Smooth muscle cell of the brain vasculature (primary cell): ENCODE measurements around the gene LHX6.

Source experiments
- DNase-seq: peaks from one replicate; pipeline ENCODE4 v3.0.0-alpha.2; 2012; ENCODE audit warnings: low read depth, low spot score

Gene LHX6

GRCh38 chr9:122192261-122192875 lies 36.4 kb downstream of the LHX6 start:
- no peak for DNase-seq

DNA sequence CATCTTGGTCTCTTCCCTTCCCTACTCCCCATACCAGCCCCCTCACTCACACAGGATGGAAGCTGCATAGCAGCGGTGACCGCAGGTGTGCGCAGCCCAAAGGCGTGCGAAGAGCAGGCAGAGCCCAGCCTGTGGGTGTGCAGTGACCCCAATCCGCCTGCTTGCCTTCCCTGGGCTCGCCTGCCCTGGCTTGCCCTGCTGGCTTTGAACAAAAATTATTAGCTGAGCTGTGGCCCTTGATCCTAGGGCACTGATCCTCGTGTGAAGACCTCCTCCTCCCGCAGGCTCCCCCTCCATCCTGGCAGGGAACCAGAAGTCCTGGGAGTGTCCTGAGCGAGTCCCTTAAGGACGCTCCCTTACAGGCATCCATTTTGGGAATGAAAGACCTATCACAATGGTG lies 37.2 kb downstream of the LHX6 start:
- DNase-seq, result no peak

DNA sequence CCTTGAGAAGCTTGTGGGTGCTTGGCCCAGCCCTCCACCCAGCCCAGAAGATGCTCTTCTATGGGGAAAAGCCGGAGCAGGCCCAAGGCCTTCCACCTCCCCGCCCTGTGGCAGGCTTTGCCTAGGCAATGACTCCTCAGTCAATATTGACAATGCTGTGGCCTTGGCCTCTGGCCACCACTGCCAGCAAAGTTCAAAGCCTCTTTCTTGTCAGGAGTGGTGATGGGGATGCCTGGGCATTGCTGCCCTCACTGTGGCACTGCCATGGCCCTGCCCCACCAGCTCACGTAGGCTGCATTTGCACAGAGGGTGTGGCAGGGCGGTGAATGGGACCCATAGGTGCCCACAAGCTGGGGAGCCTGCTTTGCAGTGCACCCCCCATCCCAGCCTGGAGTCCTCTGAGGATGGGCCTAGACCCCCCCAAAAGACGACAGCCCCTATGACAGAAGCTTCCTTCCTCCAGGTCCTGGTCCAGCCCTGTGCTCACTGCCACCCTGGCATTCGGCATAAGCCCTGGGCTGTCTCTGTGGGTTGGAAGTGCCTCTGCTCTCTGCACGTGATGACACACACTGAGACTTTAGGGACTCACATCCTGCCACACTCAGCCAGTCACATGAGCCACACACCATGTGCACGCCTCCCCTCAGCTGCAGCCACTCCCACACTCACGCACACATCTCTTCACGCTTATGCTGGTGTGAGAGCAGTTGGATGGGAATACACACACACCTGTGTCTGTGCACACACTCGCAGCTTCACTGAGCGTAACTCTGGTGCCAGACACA lies 38.0 kb downstream of the LHX6 start:
- no peak for DNase-seq

DNA sequence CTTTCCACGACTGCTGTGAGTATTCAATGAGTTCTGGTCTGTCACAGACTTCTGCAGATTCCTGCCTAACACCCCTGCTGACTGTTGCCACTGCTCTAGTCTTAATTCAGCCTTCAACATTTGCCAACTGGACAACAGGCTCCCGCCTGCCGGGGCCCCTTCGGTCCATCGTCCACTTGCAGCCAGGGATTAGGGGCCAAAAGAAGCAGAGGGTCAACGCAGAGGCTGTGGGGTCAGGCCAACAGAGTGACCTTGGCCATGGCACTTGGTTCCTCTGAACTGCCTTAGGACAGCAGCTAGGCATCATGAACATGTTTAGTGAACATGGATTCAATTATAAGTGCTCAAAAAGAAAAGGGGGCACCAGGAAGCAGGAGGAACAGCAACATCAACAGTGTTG lies 40.4 kb downstream of the LHX6 start:
- no peak for DNase-seq

DNA sequence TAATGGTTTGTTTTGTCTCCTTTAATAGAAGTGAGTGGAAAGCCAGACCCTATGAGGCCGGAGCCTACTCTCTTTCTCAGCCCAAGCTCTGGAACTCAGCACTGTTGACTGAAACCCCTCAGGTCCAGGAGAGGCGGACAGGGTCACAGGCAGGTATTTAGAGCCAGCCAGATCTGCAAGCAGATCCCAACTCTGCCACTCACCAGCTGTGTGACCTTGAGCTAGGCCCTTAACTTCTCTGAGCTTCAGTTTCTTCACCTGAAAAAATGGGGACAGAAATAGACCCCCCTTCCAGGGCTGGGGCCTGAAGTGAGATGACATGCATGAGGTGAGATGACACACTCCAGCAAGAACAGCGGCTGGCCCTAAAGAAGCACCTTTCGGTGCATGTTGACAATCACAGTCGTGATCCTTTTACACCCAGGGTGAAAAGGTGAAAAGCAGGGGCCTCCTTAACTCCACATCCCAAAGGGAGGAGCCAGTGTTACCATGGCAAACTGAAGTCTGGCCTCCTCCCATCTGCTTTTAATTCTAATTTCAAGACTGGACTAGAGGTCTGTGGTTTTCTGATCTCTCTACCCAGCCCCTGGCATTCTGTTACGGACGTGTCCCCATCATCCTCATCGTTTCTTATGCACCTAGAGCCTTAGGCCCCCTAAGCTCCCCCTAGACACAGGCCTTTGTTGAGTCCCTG lies 41.8 kb downstream of the LHX6 start:
- no peak for DNase-seq

DNA sequence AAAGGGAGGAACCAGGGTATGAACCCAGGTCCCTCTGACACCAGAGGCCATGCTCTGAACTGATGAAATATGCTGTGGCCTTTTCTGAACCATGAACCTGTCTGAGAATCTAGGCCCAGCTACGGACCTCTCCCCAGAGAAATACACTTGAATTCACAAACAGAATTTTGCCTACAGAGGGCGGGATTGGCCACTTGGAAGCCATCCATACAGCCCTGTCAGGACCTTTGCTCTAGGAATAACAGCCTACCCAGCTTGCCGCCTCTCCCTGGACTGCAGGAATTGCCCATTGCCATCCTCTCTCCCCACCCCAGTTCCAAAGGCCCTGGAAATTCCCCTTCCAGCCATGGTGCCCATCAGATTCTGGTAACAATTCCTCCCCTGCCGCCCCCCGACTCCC lies 42.5 kb downstream of the LHX6 start:
- no peak for DNase-seq

- DNase-seq, result no peak
These were observed 44.2 kb downstream of the LHX6 start for GRCh38 chr9:122184551-122184950.

GRCh38 chr9:122183501-122183900 lies 45.3 kb downstream of the LHX6 start:
- no peak for DNase-seq

GRCh38 chr9:122180633-122181032 lies 48.1 kb downstream of the LHX6 start:
- DNase-seq, result peak; percentile 35

DNA sequence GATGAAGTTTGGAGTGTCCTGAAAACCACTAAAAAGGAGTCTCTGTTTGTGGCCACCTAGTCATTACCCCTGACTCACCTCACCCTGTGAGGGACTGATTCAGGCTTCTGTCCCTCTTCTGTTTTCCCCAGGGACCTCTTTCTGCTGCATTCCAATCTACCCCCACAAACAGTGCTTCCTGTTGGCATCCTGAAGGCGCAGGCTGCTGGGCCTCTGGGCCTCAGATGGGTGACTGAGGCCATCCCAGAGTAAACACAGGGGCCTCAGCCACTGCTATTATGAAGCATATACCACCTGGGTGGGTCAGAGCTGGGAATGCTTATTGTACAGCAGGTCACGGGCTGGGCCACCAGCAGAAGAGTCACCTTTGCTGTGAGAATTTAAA lies 49.1 kb downstream of the LHX6 start:
- DNase-seq, result no peak

GRCh38 chr9:122179054-122179689 lies 49.6 kb downstream of the LHX6 start:
- no peak for DNase-seq

- DNase-seq, result no peak
These were observed 51.8 kb downstream of the LHX6 start for GRCh38 chr9:122176916-122177315.

GRCh38 chr9:122173670-122174069 lies 55.1 kb downstream of the LHX6 start:
- DNase-seq, result no peak

DNA sequence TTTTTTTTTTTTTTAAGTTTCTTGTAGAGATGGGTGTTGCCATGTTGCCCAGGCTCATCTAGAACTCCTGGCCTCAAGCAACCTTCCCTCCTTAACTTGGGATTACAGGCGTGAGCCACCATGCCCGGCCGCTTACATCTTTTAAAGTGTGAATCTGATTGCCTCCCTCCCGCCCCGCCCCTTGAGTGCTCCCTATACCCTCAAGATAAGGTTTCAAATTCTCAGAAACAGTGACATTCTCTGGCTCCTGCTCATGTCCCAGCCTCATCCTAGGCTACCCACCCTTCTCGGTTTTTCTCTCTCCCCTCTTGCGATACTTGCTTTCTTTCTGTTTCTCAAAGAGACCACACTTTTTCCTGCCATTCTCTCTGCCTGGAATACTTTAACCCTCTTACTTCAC lies 56.6 kb downstream of the LHX6 start:
- DNase-seq, result no peak

- no peak for DNase-seq
These were observed 60.4 kb downstream of the LHX6 start for GRCh38 chr9:122168356-122168755.

DNA sequence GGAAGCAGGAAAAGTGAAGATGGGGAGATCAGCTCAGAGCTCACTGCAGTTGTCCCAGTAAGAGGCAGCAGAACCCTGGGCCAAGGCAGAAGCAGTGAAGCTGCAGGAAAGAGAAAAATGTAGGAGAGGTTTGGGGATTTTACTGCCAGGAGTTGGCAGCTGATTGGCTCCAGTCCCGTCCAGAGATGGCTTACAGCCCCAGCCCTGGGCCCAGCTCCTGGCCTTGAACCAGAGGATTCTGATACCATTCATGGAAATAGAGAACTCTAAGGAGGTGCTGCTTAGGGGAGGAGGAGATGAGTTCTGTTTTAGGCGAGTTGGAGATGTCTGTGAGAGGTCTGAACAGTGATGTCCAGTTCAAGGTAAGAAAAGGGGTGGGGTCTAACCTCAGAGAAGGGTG lies 64.5 kb downstream of the LHX6 start:
- DNase-seq, result no peak

DNA sequence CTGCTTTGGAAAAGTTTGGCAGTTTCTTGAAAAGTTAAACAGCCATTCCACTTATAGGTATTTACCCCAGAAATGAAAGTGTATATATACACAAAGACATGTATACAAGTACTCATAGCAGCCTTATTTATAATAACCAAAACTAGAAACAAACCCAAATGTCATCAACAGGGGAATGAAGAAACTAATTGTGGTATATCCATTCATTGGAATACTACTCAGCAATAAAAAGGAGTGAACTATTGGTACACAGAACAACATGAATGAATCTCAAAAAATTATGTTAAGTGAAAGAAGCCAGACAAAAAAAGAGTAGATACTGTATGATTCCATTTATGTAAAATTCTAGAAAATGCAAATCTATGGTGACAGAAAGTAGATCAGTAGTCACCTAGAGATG lies 66.3 kb downstream of the LHX6 start:
- DNase-seq, result no peak

- no peak for DNase-seq
These were observed 68.9 kb downstream of the LHX6 start for GRCh38 chr9:122159925-122160246.

DNA sequence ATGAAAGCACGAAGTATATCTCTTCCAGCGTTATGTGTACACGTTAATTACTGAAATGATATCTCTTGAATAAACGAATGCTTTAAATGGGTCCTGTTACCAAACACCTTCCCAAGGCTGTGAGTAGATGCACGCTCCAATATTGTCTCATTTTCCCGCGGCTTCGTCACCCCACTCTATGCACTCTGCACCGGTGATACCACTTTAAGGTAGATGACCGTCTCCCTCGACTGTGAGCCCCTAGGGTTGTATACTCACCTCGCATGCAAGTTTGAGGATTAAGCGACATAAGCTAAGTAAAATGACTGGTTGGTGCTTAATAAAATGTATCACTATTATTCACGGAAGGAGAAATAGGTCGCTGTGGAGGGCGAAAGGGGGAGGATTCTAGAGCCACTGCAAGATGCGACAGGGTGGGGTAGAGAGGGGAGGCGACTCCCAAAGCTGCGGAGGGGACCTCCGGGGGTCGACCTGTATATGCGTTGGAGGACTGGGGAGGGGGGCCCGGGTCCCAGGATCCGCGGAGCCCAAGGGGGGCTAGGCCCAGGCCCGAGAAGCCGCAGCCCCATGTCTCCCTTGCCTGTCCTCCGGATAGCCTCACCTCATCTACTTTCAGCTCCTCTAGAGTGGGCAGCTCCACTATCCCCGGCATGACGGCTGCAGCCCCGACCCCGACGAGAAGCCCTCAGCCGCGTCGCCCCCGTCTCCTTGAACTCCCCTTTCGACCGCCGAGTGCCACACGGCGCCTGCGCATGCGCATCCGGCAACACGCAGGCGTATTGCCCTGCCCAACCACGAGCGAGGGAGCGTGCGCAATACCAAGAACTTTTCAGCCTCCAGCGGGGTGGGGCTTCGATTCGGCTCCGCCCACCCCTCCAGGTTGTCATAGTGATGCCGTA lies 69.5 kb downstream of the LHX6 start, which contains the start of the genes MORN5 and NDUFA8:
TSS of gene MORN5 (plus strand) at position 883 of the 899 bp plus-strand sequence. CDS start 65 bp downstream, outside the sequence.
TSS of gene NDUFA8 (minus strand) at position 754 of the 899 bp plus-strand sequence. CDS start at position 652, 102 bp downstream.
- DNase-seq, result peak; percentile 89

- no peak for DNase-seq
These were observed 70.6 kb downstream of the LHX6 start for GRCh38 chr9:122158202-122158601.

DNA sequence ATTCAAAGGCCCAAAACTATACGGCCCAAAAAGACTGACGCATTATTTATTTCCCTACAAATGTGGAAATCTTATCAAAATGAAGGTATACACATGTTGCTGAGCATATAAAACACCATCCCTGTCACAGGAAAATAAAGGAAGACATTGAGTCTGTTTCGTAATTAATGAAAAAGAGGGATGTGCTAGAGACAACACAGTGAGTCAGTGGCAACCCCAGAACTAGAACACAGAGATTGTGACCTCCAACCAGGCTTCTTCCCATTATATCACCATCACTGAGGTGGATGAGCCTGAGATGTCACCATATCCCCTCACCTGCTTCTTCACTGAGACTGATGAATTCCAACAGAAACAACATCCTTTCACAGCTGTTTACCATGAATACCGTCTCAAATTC lies 73.0 kb downstream of the LHX6 start:
- no peak for DNase-seq
